Common myeloid progenitor, CD34-positive (primary cell): ENCODE data around the gene CDH4.

Source experiments
- CTCF ChIA-PET: fragments of 350-600 bp; sonication (Branson Sonifier 250); formaldehyde crosslinking; loops from one replicate; lab custom pipeline; 2021; ENCODE audit warnings: antibody characterized with exemption; lab: Charles Lee
- POLR2A ChIA-PET: fragments of 350-600 bp; sonication (Branson Sonifier 250); formaldehyde crosslinking; loops from one replicate; lab custom pipeline; 2021; ENCODE audit warnings: antibody characterized with exemption; lab: Charles Lee
- DNase-seq, 3 donors: peaks; one replicate each; pipeline versions ENCODE4 v3.0.0 to v3.0.0-alpha.2; 2013
- H3K27ac ChIP-seq, 2 experiments: 1 replicate in 1 of 2; 2 replicates in 1 of 2; pipeline ENCODE4 v1.7.0; 2013; ENCODE audit warnings: inconsistent platforms in 2 of 2, low read length in 2 of 2, mild to moderate bottlenecking in 2 of 2, low read depth in 1 of 2, moderate library complexity in 1 of 2; ENCODE audit not compliant: severe bottlenecking in 2 of 2, insufficient read depth in 1 of 2, poor library complexity in 1 of 2
- H3K27me3 ChIP-seq, 5 experiments: replicated peaks in 2 of 5; 1 replicate in 3 of 5; 2 replicates in 2 of 5; pipeline versions ENCODE4 v1.6.1 to v1.7.0; 2013; ENCODE audit warnings: low read length in 4 of 5, mild to moderate bottlenecking in 2 of 5, moderate library complexity in 2 of 5, inconsistent platforms in 1 of 5; ENCODE audit not compliant: insufficient read depth in 5 of 5, control insufficient read depth in 4 of 5
- H3K36me3 ChIP-seq, 4 experiments: 1 replicate in 2 of 4; 2 replicates in 2 of 4; pipeline versions ENCODE4 v1.6.1 to v1.7.0; 2013; ENCODE audit warnings: low read length in 3 of 4, control low read depth in 1 of 4, mild to moderate bottlenecking in 1 of 4; ENCODE audit not compliant: control insufficient read depth in 4 of 4, insufficient read depth in 4 of 4
- H3K4me1 ChIP-seq, 4 experiments: 1 replicate in 3 of 4; 2 replicates in 1 of 4; pipeline versions ENCODE4 v1.6.1 to v1.7.1; 2013; ENCODE audit warnings: low read length in 3 of 4, mild to moderate bottlenecking in 3 of 4, control low read depth in 1 of 4, inconsistent platforms in 1 of 4, moderate library complexity in 1 of 4; ENCODE audit not compliant: control insufficient read depth in 4 of 4, insufficient read depth in 4 of 4; ENCODE audit errors: control extremely low read depth in 1 of 4
- H3K4me3 ChIP-seq, 7 experiments: 1 replicate in 4 of 7; 2 replicates in 3 of 7; pipeline versions ENCODE4 v1.5.1 to v1.7.0; 2013; ENCODE audit warnings: mild to moderate bottlenecking in 7 of 7, low read length in 6 of 7, moderate library complexity in 6 of 7, inconsistent platforms in 2 of 7, low read depth in 2 of 7, control low read depth in 1 of 7; ENCODE audit not compliant: insufficient read depth in 4 of 7, control insufficient read depth in 1 of 7; ENCODE audit errors: extremely low read depth in 1 of 7
- H3K9me3 ChIP-seq, 5 experiments: 1 replicate in 4 of 5; 2 replicates in 1 of 5; pipeline versions ENCODE4 v1.6.1 to v1.7.1; 2013; ENCODE audit warnings: low read length in 4 of 5, mild to moderate bottlenecking in 2 of 5, inconsistent platforms in 1 of 5, low read depth in 1 of 5, moderate library complexity in 1 of 5; ENCODE audit not compliant: control insufficient read depth in 4 of 5, insufficient read depth in 2 of 5; ENCODE audit errors: control extremely low read depth in 1 of 5
- WGBS: methylation state at CpG from one replicate; pipeline ENCODE4 v1.1.5; 2013; ENCODE audit not compliant: insufficient coverage; 5-methylcytosine and 5-hydroxymethylcytosine counted together

CDH4 gene

DNA sequence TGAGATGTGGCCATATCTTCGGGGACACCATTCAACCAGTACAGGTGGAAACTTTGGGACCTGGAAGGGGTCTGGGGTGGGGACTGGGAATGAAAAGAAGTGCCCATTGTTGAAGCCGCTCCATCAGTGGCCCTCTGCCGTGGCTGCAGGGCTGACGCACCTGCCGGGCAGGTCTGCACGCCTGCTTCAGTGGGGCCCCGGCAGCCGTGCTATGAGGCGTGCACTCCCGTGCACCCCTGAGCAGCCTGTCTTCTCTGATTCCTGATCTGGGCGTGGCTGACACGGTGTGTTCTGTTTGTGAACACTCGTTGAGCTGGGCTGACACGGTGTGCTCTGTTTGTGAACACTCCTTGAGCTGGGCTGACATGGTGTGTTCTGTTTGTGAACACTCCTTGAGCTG lies 657.8 kb downstream of the CDH4 start:
- H3K9me3 ChIP-seq: peaks cover 0 to 11% (median 4%) of the 10 kb centered on the region in 5 experiments
- DNase-seq: no peak
- 83% methylated on average over 9 of the region's 14 CpGs for WGBS
- ChIA-PET POLR2A (no interaction called here), CTCF (no interaction called here)
- H3K27me3 ChIP-seq: peaks cover 0 to 7% (median 0%) of the 10 kb centered on the region in 5 experiments
- H3K4me3 ChIP-seq: no peak overlapping the region
- H3K36me3 ChIP-seq: peaks cover 0 to 10% (median 0%) of the 10 kb centered on the region in 4 experiments
- H3K4me1 ChIP-seq: peaks cover 0 to 17% (median 10%) of the 10 kb centered on the region in 4 experiments
- H3K27ac ChIP-seq: no peak overlapping the region

DNA sequence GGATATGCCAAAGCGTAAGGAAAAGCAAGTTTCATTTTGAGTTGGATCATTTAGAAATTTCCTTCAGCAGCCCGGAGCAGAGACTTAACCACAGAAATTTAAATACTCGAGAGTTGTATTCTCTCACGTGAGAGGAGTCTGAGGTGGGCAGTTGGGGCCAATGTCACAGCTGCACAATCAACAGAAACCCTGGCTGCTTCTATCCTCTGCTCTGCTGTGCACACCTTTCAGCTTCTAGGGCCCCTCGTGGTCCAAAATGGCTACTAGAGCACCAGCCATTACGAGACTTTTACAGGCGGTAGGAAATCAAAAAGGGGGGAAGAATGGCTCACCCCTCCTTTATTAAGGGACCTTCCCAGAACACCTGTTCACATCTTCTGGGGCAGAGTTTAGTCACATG lies 659.8 kb downstream of the CDH4 start:
- Histone ChIP-seq H3K4me3 (no peak overlapping the region), H3K27ac (no peak overlapping the region), H3K27me3 (peaks cover 0 to 7% (median 0%) of the 10 kb centered on the region in 5 experiments), H3K4me1 (peaks cover 0 to 17% (median 10%) of the 10 kb centered on the region in 4 experiments), H3K9me3 (peaks cover 0 to 15% (median 4%) of the 10 kb centered on the region in 5 experiments), H3K36me3 (peaks cover 0 to 10% (median 0%) of the 10 kb centered on the region in 4 experiments)
- ChIA-PET POLR2A (no interaction called here), CTCF (no interaction called here)
- WGBS: 88% methylated on average over 3 of the region's 7 CpGs
- no peak for DNase-seq

DNA sequence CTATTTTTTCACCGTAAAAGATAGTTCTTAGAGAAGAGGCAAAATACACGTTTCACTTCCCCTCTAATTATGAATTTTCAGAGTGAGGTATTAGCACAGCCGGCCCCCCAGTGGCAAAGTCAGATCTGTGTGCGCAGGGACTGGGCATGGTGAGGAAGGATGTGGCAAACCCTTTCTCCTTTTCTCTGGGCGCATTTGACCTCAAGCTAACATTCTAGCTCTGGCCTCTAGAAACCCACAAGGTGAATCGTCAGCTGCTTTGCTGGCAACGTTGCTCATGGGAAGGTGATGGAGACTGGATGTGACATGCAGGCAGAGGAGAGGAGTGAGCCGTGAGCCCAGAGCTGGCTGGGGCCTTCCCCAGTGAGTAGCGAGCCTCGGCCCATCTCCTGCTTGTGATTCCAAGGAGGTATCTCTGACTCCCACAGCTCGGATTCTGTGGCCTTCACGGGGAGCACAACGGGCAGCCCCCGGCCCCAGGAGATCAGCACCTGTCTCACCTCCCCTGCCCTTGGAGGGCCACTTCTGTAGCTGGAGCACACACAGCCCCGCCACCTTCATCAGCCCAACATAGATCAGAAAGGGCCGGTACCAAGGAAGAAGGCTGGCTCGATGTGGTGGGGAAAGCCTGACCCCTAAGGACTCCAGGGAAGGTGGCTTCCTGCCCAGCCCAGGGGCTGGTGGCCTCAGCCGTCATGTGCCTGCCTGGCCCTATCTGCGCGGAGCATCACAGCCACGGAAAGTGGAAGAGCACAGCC lies 660.8 kb downstream of the CDH4 start:
- ChIA-PET POLR2A (no interaction called here), CTCF (no interaction called here)
- DNase-seq: peak; percentile 13 to 68 (median 64)
- Histone ChIP-seq H3K27me3 (peaks cover 0 to 7% (median 0%) of the 10 kb centered on the region in 5 experiments), H3K36me3 (peaks cover 0 to 10% (median 0%) of the 10 kb centered on the region in 4 experiments), H3K4me1 (peaks cover 0 to 17% (median 10%) of the 10 kb centered on the region in 4 experiments), H3K4me3 (no peak overlapping the region), H3K9me3 (peaks cover 0 to 20% (median 4%) of the 10 kb centered on the region in 5 experiments), H3K27ac (no peak overlapping the region)
- WGBS: 63% methylated on average over 13 of the region's 21 CpGs

DNA sequence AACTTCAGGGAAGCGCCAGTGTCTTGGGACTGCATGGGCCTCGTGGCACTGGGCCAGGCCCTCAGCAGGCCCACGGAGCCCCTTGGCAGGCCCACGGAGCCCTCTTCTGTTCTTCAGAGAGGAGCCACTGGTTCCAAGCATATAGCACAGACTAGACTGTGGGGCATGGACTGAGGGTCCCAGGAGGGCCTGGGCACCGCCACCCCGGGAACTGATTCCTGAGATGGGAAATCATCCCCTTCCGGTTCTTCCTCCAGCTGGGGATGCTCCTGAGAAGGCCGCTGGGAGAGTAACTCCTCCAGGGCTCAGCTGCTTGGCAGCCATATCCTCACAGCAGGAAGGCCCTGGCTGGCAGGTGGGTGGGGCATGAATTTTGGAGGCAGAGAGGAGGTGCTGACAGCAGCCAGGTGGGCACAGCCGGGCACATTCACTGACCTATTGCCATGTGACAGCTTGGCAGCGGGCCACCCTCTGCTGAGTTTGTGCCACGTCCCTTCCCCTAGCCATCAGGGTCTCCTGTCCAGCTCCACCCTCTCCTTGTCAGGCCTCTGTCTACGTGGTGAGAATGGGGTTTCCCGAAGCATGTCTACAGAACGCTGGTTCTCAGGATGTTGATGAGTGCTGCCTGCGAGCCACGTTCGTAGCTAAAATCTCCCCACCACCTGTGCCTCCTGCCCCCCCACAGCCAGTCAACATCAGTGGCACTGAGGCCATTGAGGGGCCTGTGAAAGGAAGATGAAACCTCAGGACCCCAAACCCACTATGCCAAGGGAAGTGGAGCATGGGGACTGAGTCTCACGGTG lies 661.6 kb downstream of the CDH4 start:
- 84% methylated on average over 18 of the region's 18 CpGs for WGBS
- CTCF ChIA-PET: no interaction called here
- Histone ChIP-seq H3K4me1 (peaks cover 0 to 17% (median 10%) of the 10 kb centered on the region in 4 experiments), H3K36me3 (peaks cover 0 to 10% (median 0%) of the 10 kb centered on the region in 4 experiments), H3K4me3 (no peak overlapping the region), H3K27ac (no peak overlapping the region), H3K9me3 (peaks cover 0 to 21% (median 4%) of the 10 kb centered on the region in 5 experiments), H3K27me3 (peaks cover 0 to 7% (median 0%) of the 10 kb centered on the region in 5 experiments)
- POLR2A ChIA-PET: no interaction called here
- no peak for DNase-seq

DNA sequence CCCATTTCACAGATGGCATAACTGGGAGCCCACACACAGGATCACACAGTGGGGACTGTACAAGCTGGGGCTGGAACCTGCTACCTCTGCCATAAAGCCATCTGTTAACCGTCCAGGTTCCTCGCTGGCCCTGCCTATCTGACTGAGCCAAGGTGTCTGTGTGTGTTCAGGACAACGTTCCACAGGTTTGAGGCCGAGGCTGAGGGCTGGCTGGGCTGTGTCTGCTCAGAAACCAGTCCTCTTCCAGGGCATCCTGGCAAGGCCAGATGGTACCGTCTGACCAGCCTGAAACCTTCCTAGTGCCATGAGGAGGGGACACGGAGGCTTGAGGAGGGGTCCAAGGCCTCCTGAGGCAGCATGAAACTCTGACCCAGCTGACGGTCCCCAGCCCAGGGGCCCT lies 663.0 kb downstream of the CDH4 start:
- POLR2A ChIA-PET: no interaction called here
- DNase-seq: no peak
- Histone ChIP-seq H3K27ac (no peak overlapping the region), H3K4me3 (no peak overlapping the region), H3K9me3 (peaks cover 0 to 24% (median 7%) of the 10 kb centered on the region in 5 experiments), H3K27me3 (peaks cover 0 to 5% (median 0%) of the 10 kb centered on the region in 5 experiments), H3K4me1 (peaks cover 0 to 17% (median 10%) of the 10 kb centered on the region in 4 experiments), H3K36me3 (peaks cover 0 to 9% (median 0%) of the 10 kb centered on the region in 4 experiments)
- 96% methylated on average over 7 of the region's 7 CpGs for WGBS
- CTCF ChIA-PET: no interaction called here

DNA sequence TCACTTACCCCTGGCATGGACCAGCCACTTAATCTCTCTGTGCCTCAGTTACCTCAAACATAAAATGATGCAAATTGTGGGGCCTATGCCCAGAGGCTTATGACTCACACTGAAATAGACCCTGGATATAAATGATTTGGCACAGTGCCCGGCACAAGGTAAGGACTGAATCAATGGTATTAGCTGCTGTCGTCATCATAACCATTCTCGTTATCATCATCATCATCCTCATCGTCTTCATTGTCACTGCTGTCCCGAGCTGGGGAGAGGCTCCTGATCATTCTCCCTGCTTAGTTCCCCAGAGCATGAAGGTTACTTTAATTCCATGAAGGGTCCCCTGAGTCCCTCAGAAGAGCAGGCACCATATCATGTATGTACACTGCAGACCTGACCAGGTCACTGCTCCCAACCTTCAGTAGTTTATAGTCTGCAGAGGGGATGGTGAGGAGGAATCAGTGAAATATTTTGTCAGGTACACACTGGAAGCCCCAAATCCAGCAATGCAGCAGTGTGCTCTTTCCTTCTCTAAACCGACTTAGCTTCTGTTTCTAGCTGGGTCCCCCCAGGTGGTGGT lies 664.3 kb downstream of the CDH4 start:
- Histone ChIP-seq H3K27me3 (peaks cover 0 to 5% (median 0%) of the 10 kb centered on the region in 5 experiments), H3K4me3 (no peak overlapping the region), H3K27ac (no peak overlapping the region), H3K4me1 (peaks cover 0 to 17% (median 10%) of the 10 kb centered on the region in 4 experiments), H3K9me3 (peaks cover 0 to 23% (median 5%) of the 10 kb centered on the region in 5 experiments), H3K36me3 (no peaks in the 10 kb centered on the region)
- POLR2A ChIA-PET: no interaction called here
- no peak for DNase-seq
- 97% methylated on average over 6 of the region's 6 CpGs for WGBS
- CTCF ChIA-PET: no interaction called here
